Measurements from ENCODE around the gene SPOCK1.

SPOCK1 gene

GRCh38 chr5:137405393-137405792, 93.7 kb downstream of the SPOCK1 start:
- H3K27ac Mint-ChIP-seq, result no peak overlapping the region
- H3K4me3 Mint-ChIP-seq, result no peak overlapping the region
- TF ChIP-seq CTCF (IDR thresholded peaks at IDR 0.05; ENCODE audit: unreplicated experiment in 3 of 3), result no peak
- no peaks in the 10 kb centered on the region for H3K4me1 Mint-ChIP-seq
- H3K9me3 Mint-ChIP-seq, result no peaks in the 10 kb centered on the region
- peaks cover 11% of the 10 kb centered on the region for H3K27me3 Mint-ChIP-seq (ENCODE audit: low read depth)
- no peaks in the 10 kb centered on the region for H3K36me3 Mint-ChIP-seq (ENCODE audit: low read depth)

- no peaks in the 10 kb centered on the region for H3K36me3 Mint-ChIP-seq (ENCODE audit: low read depth)
- no peak overlapping the region for H3K4me3 Mint-ChIP-seq
- H3K9me3 Mint-ChIP-seq, result no peaks in the 10 kb centered on the region
- no peak overlapping the region for H3K27ac Mint-ChIP-seq
- no peaks in the 10 kb centered on the region for H3K4me1 Mint-ChIP-seq
- TF ChIP-seq CTCF (IDR thresholded peaks at IDR 0.05; ENCODE audit: unreplicated experiment in 3 of 3), result no peak
- H3K27me3 Mint-ChIP-seq (ENCODE audit: low read depth), result peaks cover 15% of the 10 kb centered on the region
These were observed 95.3 kb downstream of the SPOCK1 start for GRCh38 chr5:137403869-137404268.

- no peak for TF ChIP-seq CTCF (IDR thresholded peaks at IDR 0.05; ENCODE audit: unreplicated experiment in 3 of 3)
- no peaks in the 10 kb centered on the region for H3K36me3 Mint-ChIP-seq (ENCODE audit: low read depth)
- H3K9me3 Mint-ChIP-seq, result no peaks in the 10 kb centered on the region
- H3K4me3 Mint-ChIP-seq, result no peak overlapping the region
- H3K27me3 Mint-ChIP-seq (ENCODE audit: low read depth), result peaks cover 17% of the 10 kb centered on the region
- H3K27ac Mint-ChIP-seq, result no peak overlapping the region
- no peaks in the 10 kb centered on the region for H3K4me1 Mint-ChIP-seq
These were observed 96.5 kb downstream of the SPOCK1 start for GRCh38 chr5:137402436-137403187.

- H3K9me3 Mint-ChIP-seq, result no peaks in the 10 kb centered on the region
- H3K36me3 Mint-ChIP-seq (ENCODE audit: low read depth), result no peaks in the 10 kb centered on the region
- no peak overlapping the region for H3K27ac Mint-ChIP-seq
- TF ChIP-seq CTCF (IDR thresholded peaks at IDR 0.05; ENCODE audit: unreplicated experiment in 3 of 3), result no peak
- H3K4me3 Mint-ChIP-seq, result no peak overlapping the region
- peaks cover 18% of the 10 kb centered on the region for H3K27me3 Mint-ChIP-seq (ENCODE audit: low read depth)
- no peaks in the 10 kb centered on the region for H3K4me1 Mint-ChIP-seq
These were observed 97.2 kb downstream of the SPOCK1 start for GRCh38 chr5:137401946-137402345.

- Mint-ChIP-seq H3K27me3 (ENCODE audit: low read depth) (peaks cover 22% of the 10 kb centered on the region), H3K9me3 (no peaks in the 10 kb centered on the region), H3K4me1 (peaks cover 3% of the 10 kb centered on the region), H3K27ac (no peak overlapping the region), H3K36me3 (ENCODE audit: low read depth) (no peaks in the 10 kb centered on the region), H3K4me3 (no peak overlapping the region)
- TF ChIP-seq CTCF (IDR thresholded peaks at IDR 0.05; ENCODE audit: unreplicated experiment in 3 of 3), result no peak
These were observed 98.6 kb downstream of the SPOCK1 start for GRCh38 chr5:137400571-137400970.

GRCh38 chr5:137399911-137400310, 99.2 kb downstream of the SPOCK1 start:
- H3K36me3 Mint-ChIP-seq (ENCODE audit: low read depth), result no peaks in the 10 kb centered on the region
- no peaks in the 10 kb centered on the region for H3K9me3 Mint-ChIP-seq
- no peak for TF ChIP-seq CTCF (IDR thresholded peaks at IDR 0.05; ENCODE audit: unreplicated experiment in 3 of 3)
- H3K4me1 Mint-ChIP-seq, result peaks cover 6% of the 10 kb centered on the region
- H3K27me3 Mint-ChIP-seq (ENCODE audit: low read depth), result peaks cover 21% of the 10 kb centered on the region
- no peak overlapping the region for H3K27ac Mint-ChIP-seq
- H3K4me3 Mint-ChIP-seq, result no peak overlapping the region
